ENCODE data around the gene C14orf93. TPM values are rescaled to one million over a fixed set of nuclear protein-coding genes. Genes with fewer than 3 reads are reported as not detected.

The C14orf93 gene
- total RNA-seq, 4 donors from 2014 or later, result 4.6 to 11.2 (median 9.9) TPM

- Histone ChIP-seq H3K4me1 (peaks cover 0 to 6% (median 2%) of the 10 kb centered on the region in 4 donors), H3K9me3 (no peaks in the 10 kb centered on the region), H3K27ac (replicated peaks in 1 of 4) (no peak overlapping the region), H3K4me3 (no peak overlapping the region), H3K27me3 (no peaks in the 10 kb centered on the region), H3K36me3 (peaks cover 0 to 13% (median 0%) of the 10 kb centered on the region in 4 donors)
- TF ChIP-seq EP300 (IDR thresholded peaks at IDR 0.05) (no peak), CTCF (IDR thresholded peaks at IDR 0.05) (no peak), POLR2AphosphoS5 (IDR thresholded peaks at IDR 0.05) (no peak), POLR2A (IDR thresholded peaks at IDR 0.05; ENCODE audit: low read depth) (no peak)
- intact Hi-C loops (cut with DNase I), result no loop called here
- whole genome bisulfite sequencing, result 91% methylated on average over 2 of the region's 2 CpGs
- DNase-seq (ENCODE audit: extremely low spot score), result no peak
Measured at GRCh38 chr14:23000860-23001259, 9.1 kb downstream of the C14orf93 start.

- TF ChIP-seq CTCF (IDR thresholded peaks at IDR 0.05), result no peak
- no peak for TF ChIP-seq POLR2AphosphoS5 (IDR thresholded peaks at IDR 0.05)
- no peak for TF ChIP-seq EP300 (IDR thresholded peaks at IDR 0.05)
- TF ChIP-seq POLR2A (IDR thresholded peaks at IDR 0.05; ENCODE audit: low read depth), result no peak
- DNase-seq (ENCODE audit: extremely low spot score), result no peak
- intact Hi-C loops (cut with DNase I), result no loop called here
- H3K9me3 ChIP-seq, result no peaks in the 10 kb centered on the region
- H3K4me3 ChIP-seq, result no peak overlapping the region
- no peaks in the 10 kb centered on the region for H3K27me3 ChIP-seq
- peaks cover 0 to 13% (median 0%) of the 10 kb centered on the region in 4 donors for H3K36me3 ChIP-seq
- peaks cover 0 to 10% (median 8%) of the 10 kb centered on the region in 4 donors for H3K4me1 ChIP-seq
- H3K27ac ChIP-seq (replicated peaks in 1 of 4), result no peak overlapping the region
- WGBS, result 86% methylated on average over 16 of the region's 16 CpGs
Measured at GRCh38 chr14:22998329-22999012, 11.5 kb downstream of the C14orf93 start.

- H3K4me1 ChIP-seq, result peaks cover 0 to 10% (median 8%) of the 10 kb centered on the region in 4 donors
- no peaks in the 10 kb centered on the region for H3K27me3 ChIP-seq
- H3K27ac ChIP-seq (replicated peaks in 1 of 4), result no peak overlapping the region
- intact Hi-C loops (cut with DNase I), result no loop called here
- DNase-seq (ENCODE audit: extremely low spot score), result no peak
- peaks cover 0 to 13% (median 0%) of the 10 kb centered on the region in 4 donors for H3K36me3 ChIP-seq
- no peaks in the 10 kb centered on the region for H3K9me3 ChIP-seq
- no peak overlapping the region for H3K4me3 ChIP-seq
- TF ChIP-seq POLR2A (IDR thresholded peaks at IDR 0.05; ENCODE audit: low read depth), result no peak
- WGBS, result 73% methylated on average over 9 of the region's 9 CpGs
Measured at GRCh38 chr14:22997676-22998323, 12.1 kb downstream of the C14orf93 start.

GRCh38 chr14:22996768-22997654, 12.9 kb downstream of the C14orf93 start:
- Histone ChIP-seq H3K36me3 (peaks cover 0 to 13% (median 0%) of the 10 kb centered on the region in 4 donors), H3K27ac (replicated peaks in 1 of 4) (no peak overlapping the region), H3K4me3 (no peak overlapping the region), H3K27me3 (no peaks in the 10 kb centered on the region), H3K4me1 (peaks cover 0 to 10% (median 8%) of the 10 kb centered on the region in 4 donors), H3K9me3 (no peaks in the 10 kb centered on the region)
- no peak for DNase-seq (ENCODE audit: extremely low spot score)
- intact Hi-C loops (cut with DNase I), result no loop called here
- WGBS, result 77% methylated on average over 11 of the region's 11 CpGs
- no peak for TF ChIP-seq POLR2A (IDR thresholded peaks at IDR 0.05; ENCODE audit: low read depth)
- TF ChIP-seq POLR2AphosphoS5 (IDR thresholded peaks at IDR 0.05), result no peak
- TF ChIP-seq EP300 (IDR thresholded peaks at IDR 0.05), result no peak
- no peak for TF ChIP-seq CTCF (IDR thresholded peaks at IDR 0.05)

Data from esophagus muscularis mucosa (tissue), 4 donors.